Activated gamma-delta T cell treated with anti-CD3 and anti-CD28 coated beads, Interleukin-2, amount 50 U/mL, for 16 hours (primary cell): ENCODE data around the gene LPIN2.
"Not testable (repeated sequence)": the region's sequence is repeated elsewhere in the genome, so short reads cannot be mapped to it uniquely, and the experiment has no call there.

Experiments used
- DNase-seq: peaks from one replicate; pipeline ENCODE4 v3.0.0-alpha.2; 2020; ENCODE audit warnings: low read depth

The LPIN2 gene, protein sequence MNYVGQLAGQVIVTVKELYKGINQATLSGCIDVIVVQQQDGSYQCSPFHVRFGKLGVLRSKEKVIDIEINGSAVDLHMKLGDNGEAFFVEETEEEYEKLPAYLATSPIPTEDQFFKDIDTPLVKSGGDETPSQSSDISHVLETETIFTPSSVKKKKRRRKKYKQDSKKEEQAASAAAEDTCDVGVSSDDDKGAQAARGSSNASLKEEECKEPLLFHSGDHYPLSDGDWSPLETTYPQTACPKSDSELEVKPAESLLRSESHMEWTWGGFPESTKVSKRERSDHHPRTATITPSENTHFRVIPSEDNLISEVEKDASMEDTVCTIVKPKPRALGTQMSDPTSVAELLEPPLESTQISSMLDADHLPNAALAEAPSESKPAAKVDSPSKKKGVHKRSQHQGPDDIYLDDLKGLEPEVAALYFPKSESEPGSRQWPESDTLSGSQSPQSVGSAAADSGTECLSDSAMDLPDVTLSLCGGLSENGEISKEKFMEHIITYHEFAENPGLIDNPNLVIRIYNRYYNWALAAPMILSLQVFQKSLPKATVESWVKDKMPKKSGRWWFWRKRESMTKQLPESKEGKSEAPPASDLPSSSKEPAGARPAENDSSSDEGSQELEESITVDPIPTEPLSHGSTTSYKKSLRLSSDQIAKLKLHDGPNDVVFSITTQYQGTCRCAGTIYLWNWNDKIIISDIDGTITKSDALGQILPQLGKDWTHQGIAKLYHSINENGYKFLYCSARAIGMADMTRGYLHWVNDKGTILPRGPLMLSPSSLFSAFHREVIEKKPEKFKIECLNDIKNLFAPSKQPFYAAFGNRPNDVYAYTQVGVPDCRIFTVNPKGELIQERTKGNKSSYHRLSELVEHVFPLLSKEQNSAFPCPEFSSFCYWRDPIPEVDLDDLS

DNA sequence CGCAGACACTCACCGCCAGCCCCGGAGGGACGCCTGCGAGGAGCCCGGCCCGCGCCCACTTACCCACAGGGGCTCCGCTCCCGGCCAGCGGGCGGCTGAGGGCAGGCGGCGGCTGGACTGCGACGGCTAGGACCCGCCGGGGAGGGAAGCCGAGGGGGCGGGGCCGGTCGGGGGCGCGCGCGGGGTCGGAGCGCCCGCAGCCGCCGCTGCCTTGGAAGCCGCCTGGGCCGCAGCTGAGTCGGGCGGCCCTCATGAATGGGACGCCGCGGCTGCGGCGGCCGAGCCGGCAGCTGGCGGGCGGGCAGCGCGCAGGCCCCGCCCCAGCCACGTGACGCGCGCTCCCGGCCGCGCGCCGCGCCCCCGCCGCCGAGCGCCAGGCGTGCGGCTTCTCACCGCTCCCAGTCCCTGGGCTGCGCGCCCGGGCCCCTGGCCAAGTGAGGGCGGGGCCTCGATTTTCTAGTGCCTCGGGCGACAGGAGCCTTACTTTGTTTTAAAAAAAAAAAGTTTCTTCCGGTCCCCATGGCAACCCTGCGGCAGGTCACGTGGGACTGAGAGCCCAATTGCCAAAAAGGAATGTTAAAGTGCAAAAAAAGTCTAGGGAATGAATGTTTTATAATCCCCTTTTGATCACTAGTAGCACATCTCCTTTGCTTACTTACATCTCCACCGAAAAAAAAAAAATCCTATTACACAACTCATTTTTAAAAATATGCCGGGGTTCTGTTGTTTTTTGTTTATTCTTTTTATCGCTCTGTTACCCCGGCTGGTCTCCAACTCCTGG lies at the start of gene LPIN2:
TSS of gene LPIN2 (minus strand) at position 121 of the 781 bp plus-strand sequence. CDS start 52,304 bp downstream, outside the sequence.
- peak; percentile 92 for DNase-seq

DNA sequence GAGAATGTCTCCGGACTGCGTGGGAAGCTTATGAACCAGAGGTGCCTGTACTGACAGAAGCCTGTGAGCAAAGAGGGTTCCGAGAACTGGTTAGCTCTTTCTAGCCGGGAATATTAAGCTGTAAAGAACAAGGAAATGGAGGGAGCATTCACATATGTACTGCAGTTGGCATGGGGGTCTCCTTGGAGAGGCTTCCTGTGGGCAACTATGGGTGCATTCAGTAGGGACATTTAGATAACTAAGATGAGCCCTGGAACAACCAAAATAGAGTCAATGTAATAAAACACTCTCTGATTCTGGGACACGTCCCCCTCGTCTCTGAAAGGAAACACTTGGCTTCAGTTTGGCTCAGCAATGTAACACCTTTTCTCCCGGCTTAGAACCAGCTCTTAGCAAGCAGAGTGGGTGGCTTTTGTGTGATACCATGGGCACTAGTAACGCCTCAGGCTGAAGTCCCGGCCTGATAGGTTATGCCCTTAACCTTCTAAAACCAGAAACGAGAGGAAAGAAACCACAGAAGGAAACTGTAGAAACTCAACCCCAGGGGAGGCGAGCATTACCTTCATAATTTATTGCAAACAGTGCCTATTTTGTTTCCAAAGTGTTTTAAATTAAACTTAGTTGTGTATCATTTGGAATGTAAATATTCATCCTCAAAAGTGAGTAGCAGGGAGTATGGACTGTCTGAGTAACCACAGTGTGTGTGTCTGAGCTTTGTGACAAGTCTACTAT lies 48.8 kb upstream of the LPIN2 start:
- peak; percentile 25 for DNase-seq

DNA sequence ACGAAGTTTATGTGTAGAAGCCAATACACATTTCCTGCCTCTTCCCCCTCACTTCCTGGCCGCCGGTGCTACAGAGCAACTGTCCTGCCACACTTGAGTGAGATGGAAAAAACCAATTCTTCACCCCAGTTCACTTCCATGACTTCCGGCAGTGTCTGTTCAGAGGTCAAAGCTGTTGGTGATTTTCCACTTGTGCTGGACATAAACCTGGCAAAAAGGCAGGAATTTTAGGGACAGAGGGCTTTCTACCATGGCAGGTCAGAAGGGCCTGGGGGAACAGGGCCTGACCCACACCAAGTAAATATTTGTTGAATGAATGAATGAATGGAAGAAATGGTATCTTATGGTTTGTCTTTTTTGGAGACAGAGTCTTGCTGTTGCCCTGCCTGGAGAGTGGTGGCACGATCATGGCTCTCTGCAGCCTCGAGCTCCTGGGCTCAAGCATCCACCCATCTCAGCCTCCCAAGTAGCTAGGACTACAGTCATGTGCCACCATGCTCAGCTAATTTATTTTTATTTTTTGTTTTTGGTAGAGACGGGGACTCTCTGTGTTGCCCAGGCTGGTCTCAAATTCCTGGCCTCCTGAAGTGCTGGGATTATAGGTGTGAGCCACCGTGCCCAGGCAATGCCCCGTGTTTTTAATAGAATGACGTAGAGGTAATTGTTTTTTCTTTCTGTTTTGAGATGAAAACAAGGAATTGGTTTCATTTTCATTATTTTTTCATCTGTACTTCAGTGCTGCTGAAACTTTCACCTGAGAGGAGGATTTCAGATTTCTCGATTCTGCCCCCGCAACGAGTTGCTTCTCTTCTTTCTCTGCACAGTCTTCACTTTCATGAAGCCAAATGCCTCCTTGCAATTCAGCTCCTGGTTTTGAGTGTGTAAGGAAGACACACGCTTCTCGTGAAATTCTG lies 48.0 kb upstream of the LPIN2 start:
- no peak for DNase-seq

DNA sequence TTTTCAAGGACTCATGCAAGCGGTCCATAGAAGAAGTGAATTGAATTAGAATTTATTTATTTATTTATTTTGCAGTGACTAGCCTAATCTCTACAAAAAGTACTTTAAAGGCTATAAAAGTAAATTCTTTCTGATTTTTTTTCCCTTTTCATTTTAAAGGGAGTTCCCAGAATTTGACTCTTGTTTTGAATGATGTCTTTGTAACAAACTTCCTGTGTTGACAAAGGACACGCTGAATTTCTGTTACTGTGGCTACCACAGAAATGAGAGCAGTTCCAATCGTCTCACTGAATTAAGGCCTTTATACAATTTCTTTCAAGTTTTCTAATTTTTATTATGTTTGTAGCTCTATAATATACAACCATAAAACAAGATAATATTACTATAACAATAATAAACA lies 46.3 kb upstream of the LPIN2 start:
- no peak for DNase-seq

DNA sequence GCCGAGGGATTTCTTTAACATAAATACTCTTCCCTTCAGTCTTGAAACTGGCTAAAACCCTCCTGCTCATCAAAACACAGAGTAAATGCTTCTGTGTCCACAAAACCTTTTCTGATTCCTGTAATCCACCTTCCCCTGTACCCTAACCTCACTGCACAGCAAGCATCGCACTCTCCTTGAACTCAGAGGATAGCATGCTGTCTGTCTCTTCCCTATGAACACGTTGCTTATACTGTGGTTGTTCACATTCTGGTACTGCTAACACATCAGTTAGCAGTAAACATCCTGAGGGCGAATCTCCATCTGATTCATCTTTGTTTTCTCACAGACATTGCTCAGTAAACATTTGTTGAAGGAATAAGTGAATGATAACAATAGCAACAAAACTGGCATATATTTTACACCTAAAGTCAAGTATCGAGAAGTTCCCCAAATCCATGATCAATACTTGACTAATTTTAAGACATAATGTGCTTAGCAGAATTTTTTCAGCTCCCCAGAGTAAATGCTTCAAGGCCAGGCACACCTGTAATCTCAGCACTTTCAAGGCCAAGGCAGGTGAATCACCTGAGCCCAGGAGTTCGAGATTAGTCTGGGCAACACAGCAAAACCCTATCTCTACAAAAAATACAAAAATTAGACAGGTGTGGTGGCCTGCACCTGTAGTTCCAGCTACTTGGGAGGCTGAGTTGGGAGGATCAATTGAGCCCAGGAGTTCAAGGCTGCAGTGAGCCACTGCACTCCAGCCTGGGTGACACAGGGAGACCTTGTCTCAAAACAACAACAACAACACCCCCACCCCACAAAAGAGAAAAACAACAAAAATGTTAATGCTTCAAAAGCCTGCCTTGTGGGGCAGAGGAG lies 45.6 kb upstream of the LPIN2 start:
- DNase-seq: no peak

DNA sequence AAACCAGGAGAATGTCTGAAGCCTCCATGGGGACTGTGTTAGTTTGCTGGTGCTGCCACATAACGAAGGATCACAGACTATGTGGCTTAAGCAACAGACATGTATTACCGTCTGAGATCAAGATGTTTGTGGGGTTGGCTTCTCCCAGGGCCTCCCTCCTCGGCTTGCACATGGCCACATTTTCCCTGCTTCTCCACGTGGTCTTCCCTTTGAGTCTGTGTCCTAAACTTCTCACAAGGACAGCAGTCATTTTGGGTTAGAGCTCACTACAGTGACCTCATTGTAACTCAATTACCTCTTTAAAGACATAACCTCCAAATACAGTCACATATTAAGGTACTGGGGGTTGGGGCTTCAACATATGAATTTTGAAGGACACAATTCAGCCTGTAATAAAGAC lies 44.6 kb upstream of the LPIN2 start:
- DNase-seq: no peak

DNA sequence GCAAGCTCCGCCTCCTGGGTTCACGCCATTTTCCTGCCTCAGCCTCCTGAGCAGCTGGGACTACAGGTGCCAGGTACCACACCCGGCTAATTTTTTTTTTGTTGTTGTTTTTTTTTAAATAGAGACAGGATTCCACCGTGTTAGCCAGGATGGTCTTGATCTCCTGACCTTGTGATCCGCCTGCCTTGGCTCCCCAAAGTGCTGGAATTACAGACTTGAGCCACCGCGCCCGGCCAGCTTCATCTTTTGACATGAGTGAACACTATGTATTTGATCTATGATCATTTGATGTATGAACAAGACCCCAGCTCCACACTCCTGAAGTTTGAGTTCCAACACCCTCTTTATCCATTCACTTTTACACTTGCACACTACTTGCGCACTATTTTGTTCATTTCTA lies 43.4 kb upstream of the LPIN2 start:
- DNase-seq: no peak

DNA sequence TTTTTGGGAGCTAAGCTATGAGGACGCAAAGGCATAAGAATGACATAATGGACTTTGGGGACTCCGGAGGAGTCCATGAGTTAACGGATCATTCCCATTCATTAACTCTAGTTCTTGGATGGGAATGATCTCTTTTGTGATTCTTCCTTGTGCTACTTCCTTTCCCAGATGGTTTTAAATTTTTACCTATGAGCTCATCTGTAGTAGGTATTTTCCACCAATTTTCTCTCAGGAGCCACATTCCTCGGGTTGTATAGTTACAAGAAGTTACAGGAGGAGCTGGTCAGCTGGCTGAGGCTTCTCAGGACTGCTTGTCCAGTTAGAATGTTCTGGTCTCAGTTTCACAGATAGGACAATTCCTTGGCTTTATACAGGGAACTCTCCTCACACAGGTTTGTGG lies 42.9 kb upstream of the LPIN2 start:
- DNase-seq: no peak

DNA sequence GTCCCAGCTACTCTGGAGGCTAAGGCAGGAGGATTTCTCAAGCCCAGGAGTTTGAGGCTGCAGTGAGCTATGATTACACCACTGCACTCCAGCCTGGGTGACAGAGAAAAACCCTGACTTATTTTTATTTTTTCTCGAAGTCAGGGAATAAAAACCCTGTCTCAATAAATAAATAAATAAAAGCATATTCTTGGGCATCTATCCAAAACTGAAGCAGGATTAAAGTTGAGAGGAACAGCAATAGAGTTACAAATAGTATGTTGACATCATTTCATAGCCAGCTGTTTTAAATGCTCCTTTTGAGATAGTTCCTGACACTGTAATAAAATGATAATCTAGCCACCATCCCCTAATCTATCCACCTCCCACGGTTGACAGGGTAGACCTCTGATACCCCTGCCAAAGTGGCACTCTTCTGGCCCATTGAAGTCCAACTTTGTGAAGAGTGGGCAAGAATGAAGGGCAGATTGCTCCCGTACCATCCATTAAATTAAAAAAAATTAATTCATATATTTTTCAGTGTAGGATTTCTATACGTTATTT lies 42.3 kb upstream of the LPIN2 start:
- no peak for DNase-seq

DNA sequence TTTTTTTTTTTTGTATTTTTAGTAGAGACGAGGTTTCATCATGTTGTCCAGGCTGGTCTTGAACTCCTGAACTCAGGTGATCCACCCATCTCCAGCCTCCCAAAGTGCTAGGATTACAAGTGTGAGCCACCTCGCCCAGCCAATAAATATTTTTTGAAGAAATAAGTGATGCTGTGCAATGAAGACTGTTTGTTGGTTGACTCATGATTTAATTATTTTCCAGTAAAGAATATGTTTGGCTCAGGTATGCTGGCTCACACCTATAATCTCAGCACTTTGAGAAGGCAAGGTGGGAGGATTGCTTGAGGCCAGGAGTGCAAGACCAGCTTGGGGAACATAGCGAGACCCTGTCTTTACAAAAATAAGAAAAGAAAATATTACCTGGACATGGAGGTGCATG lies 41.8 kb upstream of the LPIN2 start:
- no peak for DNase-seq

DNA sequence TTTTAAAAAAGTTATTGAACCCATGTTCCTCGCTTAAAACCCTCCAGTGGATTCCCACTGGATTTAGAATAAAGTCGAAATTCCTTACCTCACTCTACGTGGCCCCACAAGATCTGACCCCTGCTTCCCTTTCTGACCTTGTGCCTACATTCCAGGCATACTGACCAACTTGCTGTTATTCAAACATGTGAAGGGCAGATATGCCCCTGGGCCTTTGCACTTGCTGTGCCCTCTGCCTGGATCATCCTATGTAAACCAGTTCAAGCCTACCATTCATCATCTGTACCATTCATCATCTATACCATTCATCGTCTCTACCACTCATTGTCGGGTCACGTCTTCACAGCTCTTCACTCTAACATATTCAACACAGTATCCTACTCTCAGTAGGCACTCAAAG lies 41.3 kb upstream of the LPIN2 start:
- DNase-seq: no peak

DNA sequence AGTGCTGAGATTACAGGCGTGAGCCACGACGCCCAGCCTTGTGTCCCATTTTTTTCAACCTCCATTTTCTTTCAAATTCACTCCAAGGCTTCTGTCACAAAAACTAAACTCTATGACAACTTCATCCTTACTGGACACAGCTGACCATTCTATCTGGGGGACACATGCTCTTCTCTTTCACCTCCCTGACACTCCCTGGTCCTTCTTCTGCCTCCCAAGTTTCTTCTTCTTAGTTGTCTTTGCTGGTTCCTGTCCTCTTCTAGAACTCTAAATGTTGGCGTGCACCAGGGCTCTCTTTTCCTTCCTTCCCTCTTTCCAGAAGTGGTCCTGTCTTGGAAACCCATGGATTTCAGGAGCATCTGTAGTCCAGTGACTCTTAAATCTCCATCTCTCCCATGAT lies 40.1 kb upstream of the LPIN2 start:
- DNase-seq: no peak

DNA sequence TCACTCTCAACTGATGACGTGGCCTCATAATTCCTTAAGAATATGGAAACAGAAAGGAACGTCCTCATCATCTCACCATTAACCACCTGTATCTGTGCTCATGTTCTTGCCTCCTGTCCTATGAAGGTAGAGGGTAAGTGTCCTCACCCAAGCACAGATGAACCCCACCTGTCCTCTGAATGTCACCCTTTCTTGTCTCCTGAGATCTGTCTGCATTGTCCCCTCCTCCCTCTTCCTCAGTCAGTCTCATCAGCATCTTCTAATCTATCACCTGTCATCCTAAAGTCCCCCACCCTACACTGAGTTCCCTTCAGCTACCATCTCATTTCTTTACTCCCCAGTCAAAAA lies 39.4 kb upstream of the LPIN2 start:
- no peak for DNase-seq

DNA sequence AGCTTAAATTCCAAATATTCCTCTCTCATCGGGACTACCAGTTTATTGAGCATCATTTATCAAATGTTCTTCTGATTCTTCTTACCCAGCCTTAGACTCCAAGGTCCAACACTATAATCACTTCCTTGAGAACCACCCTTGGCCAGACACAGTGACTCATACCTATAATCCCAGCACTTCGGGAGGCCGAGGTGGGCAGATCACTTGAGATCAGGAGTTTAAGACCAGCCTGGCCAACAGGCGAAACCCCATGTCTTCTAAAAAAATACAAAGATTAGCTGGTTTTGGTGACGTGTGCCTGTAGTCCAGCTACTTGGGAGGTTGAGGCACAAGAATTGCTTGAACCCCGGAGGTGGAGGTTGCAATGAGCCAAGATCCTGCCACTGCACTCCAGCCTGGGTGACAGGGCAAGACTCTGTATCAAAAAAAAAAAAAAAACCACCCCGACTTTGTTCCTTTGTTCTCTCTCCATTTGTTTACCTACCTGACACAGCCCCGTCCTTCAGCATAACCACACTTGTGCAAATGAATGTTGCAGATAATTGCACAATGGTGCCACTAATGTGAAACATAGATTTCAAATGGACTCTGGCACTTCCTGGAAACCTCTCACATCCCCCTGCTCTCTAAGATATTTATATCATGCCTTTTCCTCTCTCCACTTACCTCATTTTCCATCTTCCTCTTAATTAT lies 38.9 kb upstream of the LPIN2 start:
- DNase-seq: no peak

DNA sequence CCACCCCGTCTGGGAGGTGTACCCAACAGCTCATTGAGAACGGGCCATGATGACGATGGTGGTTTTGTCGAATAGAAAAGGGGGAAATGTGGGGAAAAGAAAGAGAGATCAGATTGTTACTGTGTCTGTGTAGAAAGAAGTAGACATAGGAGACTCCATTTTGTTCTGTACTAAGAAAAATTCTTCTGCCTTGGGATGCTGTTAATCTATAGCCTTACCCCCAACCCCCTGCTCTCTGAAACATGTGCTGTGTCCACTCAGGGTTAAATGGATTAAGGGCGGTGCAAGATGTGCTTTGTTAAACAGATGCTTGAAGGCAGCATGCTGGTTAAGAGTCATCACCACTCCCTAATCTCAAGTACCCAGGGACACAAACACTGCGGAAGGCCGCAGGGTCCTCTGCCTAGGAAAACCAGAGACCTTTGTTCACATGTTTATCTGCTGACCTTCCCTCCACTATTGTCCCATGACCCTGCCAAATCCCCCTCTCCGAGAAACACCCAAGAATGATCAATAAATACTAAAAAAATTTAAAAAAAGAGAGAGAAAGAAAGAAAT lies 37.0 kb upstream of the LPIN2 start:
- DNase-seq: not testable (repeated sequence)

DNA sequence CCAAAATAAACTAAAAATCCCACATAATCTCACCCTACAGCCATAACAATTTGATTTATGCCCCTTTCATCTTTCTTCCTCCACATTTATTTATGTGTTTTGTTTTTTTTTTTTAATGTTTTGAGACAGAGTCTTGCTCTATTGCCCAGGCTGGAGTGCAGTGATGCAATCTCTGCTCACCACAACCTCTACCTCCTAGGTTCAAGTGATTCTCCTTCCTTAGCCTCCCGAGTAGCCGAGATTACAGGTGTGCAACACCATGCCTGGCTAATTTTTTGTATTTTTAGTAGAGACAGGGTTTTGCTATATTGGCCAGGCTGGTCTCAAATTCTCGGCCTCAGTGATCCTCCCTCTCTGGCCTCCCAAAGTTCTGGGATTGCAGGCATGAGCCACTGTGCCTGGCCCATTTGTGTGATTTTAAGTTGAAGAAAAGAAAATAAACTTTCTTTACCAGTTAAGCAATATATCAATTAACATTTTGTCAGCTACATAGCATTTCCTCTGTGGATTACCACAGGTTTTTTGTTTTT lies 35.9 kb upstream of the LPIN2 start:
- no peak for DNase-seq

DNA sequence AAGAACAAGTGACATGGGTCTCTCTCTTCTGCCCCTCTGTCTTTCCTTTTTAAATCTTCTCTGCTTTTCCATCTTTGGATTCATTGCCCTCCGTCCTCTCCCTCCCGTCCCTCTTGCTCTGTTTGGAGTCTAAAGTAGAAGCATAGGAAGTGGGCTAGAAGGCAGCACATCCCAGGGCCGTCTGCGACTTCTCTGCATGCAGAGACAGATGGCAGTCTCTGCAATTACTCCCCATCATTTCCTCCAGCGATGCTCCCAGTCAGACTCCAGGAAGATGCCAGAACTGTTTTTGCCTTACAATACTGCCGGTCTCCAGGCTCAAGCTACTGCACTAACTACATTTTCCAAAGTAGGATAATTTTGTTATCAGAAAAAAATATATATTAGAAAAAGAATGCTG lies 35.2 kb upstream of the LPIN2 start:
- DNase-seq: no peak

DNA sequence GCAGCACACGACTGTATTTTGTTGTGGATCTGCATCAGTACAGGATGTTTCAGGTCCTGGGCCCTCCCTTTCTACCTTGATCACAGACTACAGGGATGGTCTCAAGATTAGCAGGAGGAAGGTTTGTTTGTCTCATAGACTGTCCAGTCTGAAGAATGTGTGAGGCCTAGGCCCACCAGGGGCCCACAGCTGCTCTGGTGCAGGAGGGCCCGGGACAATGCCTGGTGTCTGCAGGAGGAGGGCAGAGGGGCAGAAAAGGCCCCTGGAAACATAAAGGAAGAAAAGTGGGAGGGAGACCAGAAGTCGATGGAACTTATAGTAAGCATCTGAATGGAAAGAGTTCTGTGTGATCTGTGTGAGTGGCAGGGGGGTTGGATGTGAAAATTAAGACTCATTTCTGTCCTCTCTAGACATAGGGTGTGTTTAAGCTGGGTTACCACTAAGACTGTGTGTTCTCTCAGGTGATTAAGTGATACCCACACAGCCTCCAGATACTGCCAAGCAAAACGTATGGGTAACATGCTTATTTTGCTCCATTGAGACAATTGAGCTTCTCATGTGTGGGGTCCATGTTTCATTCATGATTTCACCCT lies 33.4 kb upstream of the LPIN2 start:
- DNase-seq: no peak
